ENCODE data around the gene CAMKMT. TPM values are rescaled to one million over a fixed set of nuclear protein-coding genes. Genes with fewer than 3 reads are reported as not detected.
A peak's percentile ranks its signal among the peaks of the same experiment; 100 is the strongest.

The CAMKMT gene
- total RNA-seq, 1 donor from 2014 or later, result 11.9 TPM

- peaks cover 48% of the 10 kb centered on the region for H3K4me1 Mint-ChIP-seq
- no peak overlapping the region for H3K4me3 Mint-ChIP-seq
- no peaks in the 10 kb centered on the region for H3K36me3 Mint-ChIP-seq (ENCODE audit: low read depth)
- no peak for DNase-seq (ENCODE audit: low read depth, low spot score)
- H3K27ac Mint-ChIP-seq (ENCODE audit: unreplicated experiment), result no peak overlapping the region
- H3K27me3 Mint-ChIP-seq (ENCODE audit: low read depth), result peaks cover 93% of the 10 kb centered on the region
- no peaks in the 10 kb centered on the region for H3K9me3 Mint-ChIP-seq
- no peak for TF ChIP-seq CTCF (conservative IDR thresholded peaks at IDR 0.05)
Measured at GRCh38 chr2:44772131-44772530, 410.4 kb downstream of the CAMKMT start.

GRCh38 chr2:44772669-44773378 is 411.1 kb downstream of the CAMKMT start:
- Mint-ChIP-seq H3K4me1 (peaks cover 51% of the 10 kb centered on the region), H3K36me3 (ENCODE audit: low read depth) (no peaks in the 10 kb centered on the region), H3K27ac (ENCODE audit: unreplicated experiment) (no peak overlapping the region), H3K4me3 (no peak overlapping the region), H3K9me3 (no peaks in the 10 kb centered on the region), H3K27me3 (ENCODE audit: low read depth) (peaks cover 93% of the 10 kb centered on the region)
- DNase-seq (ENCODE audit: low read depth, low spot score), result no peak
- no peak for TF ChIP-seq CTCF (conservative IDR thresholded peaks at IDR 0.05)

GRCh38 chr2:44774826-44775492 is 413.2 kb downstream of the CAMKMT start:
- Mint-ChIP-seq H3K4me1 (peaks cover 51% of the 10 kb centered on the region), H3K9me3 (no peaks in the 10 kb centered on the region), H3K4me3 (no peak overlapping the region), H3K27me3 (ENCODE audit: low read depth) (peaks cover 94% of the 10 kb centered on the region), H3K27ac (ENCODE audit: unreplicated experiment) (no peak overlapping the region), H3K36me3 (ENCODE audit: low read depth) (no peaks in the 10 kb centered on the region)
- TF ChIP-seq CTCF (conservative IDR thresholded peaks at IDR 0.05), result no peak
- no peak for DNase-seq (ENCODE audit: low read depth, low spot score)

- no peak for DNase-seq (ENCODE audit: low read depth, low spot score)
- Mint-ChIP-seq H3K36me3 (ENCODE audit: low read depth) (peaks cover 5% of the 10 kb centered on the region), H3K27ac (ENCODE audit: unreplicated experiment) (no peak overlapping the region), H3K9me3 (peaks cover 4% of the 10 kb centered on the region), H3K27me3 (ENCODE audit: low read depth) (peaks cover 89% of the 10 kb centered on the region), H3K4me3 (no peak overlapping the region), H3K4me1 (peaks cover 38% of the 10 kb centered on the region)
- no peak for TF ChIP-seq CTCF (conservative IDR thresholded peaks at IDR 0.05)
Measured at GRCh38 chr2:44777036-44777435, 415.3 kb downstream of the CAMKMT start.

GRCh38 chr2:44777537-44777936 is 415.8 kb downstream of the CAMKMT start:
- H3K4me1 Mint-ChIP-seq, result peaks cover 32% of the 10 kb centered on the region
- H3K4me3 Mint-ChIP-seq, result peak overlapping the region; percentile 54
- peaks cover 5% of the 10 kb centered on the region for H3K36me3 Mint-ChIP-seq (ENCODE audit: low read depth)
- H3K9me3 Mint-ChIP-seq, result peaks cover 4% of the 10 kb centered on the region
- no peak for TF ChIP-seq CTCF (conservative IDR thresholded peaks at IDR 0.05)
- peaks cover 85% of the 10 kb centered on the region for H3K27me3 Mint-ChIP-seq (ENCODE audit: low read depth)
- no peak overlapping the region for H3K27ac Mint-ChIP-seq (ENCODE audit: unreplicated experiment)
- no peak for DNase-seq (ENCODE audit: low read depth, low spot score)

All from neural crest cell (in vitro differentiated cells).